IMR-90 (cell line): ENCODE data around the gene PTPN4. TPM values are rescaled to one million over a fixed set of nuclear protein-coding genes. Genes with fewer than 3 reads are reported as not detected.

ENCODE experiments used
- ATAC-seq: fragments of 200-7000 bp; cut with Tn5 transposase; 2 replicates; pipeline ENCODE4 v1.9.1; 2020; ENCODE audit warnings: low read depth, mild to moderate bottlenecking, moderate library complexity
- BruUV-seq: library from RNA; stranded (reverse); fragments of 400-500 nt; replicated peaks from 2 replicates; lab custom pipeline; 2021; lab: Mats Ljungman, UMichigan
- CTCF ChIA-PET: fragments of 300-600 bp; formaldehyde crosslinking; extraction: SDS; loops from one replicate; lab custom pipeline; 2021; ENCODE audit warnings: antibody characterized with exemption; lab: Yijun Ruan, JAX
- POLR2A ChIA-PET: fragments of 300-600 bp; sonication (Branson Sonifier 250); formaldehyde crosslinking; loops from one replicate; lab custom pipeline; 2022; ENCODE audit warnings: antibody characterized with exemption; ENCODE audit not compliant: unreplicated experiment; lab: Charles Lee
- DNase-seq: peaks from one replicate; pipeline ENCODE4 v3.0.0; 2013
- H2AFZ ChIP-seq: replicated peaks from 2 replicates; pipeline ENCODE3; 2013; ENCODE audit warnings: low read length, mild to moderate bottlenecking; ENCODE audit not compliant: poor library complexity
- H2AK5ac ChIP-seq: 2 replicates; pipeline ENCODE4 v1.6.1; 2013; ENCODE audit warnings: low read depth, low read length, inconsistent platforms
- H2AK9ac ChIP-seq: replicated peaks from 2 replicates; pipeline ENCODE3; 2013; ENCODE audit warnings: mild to moderate bottlenecking, low read depth, low read length, moderate library complexity; ENCODE audit not compliant: poor library complexity
- H2BK120ac ChIP-seq: 2 replicates; pipeline ENCODE4 v1.6.1; 2013; ENCODE audit warnings: low read depth, low read length, inconsistent platforms
- H2BK15ac ChIP-seq: 3 replicates; pipeline ENCODE4 v1.6.1; 2013; ENCODE audit warnings: low read depth, low read length, inconsistent platforms
- H2BK20ac ChIP-seq: 2 replicates; pipeline ENCODE4 v1.6.1; 2013; ENCODE audit warnings: low read depth, mild to moderate bottlenecking, inconsistent platforms, low read length, moderate library complexity
- H2BK5ac ChIP-seq: 2 replicates; pipeline ENCODE4 v1.6.1; 2013; ENCODE audit warnings: mild to moderate bottlenecking, low read depth, low read length, inconsistent platforms; ENCODE audit not compliant: poor library complexity, severe bottlenecking
- H3K14ac ChIP-seq: replicated peaks from 2 replicates; pipeline ENCODE4 v1.6.1; 2013; ENCODE audit warnings: low read depth, low read length, inconsistent platforms
- H3K18ac ChIP-seq: 2 replicates; pipeline ENCODE4 v1.6.1; 2013; ENCODE audit warnings: low read depth, low read length, control low read depth
- H3K23ac ChIP-seq: 2 replicates; pipeline ENCODE4 v1.6.1; 2013; ENCODE audit warnings: low read depth, low read length, inconsistent platforms
- H3K27ac ChIP-seq: 2 replicates; pipeline ENCODE4 v1.5.1; 2013; ENCODE audit warnings: mild to moderate bottlenecking, control low read depth, low read length; ENCODE audit not compliant: insufficient read depth
- H3K27me3 ChIP-seq: 2 replicates; pipeline ENCODE4 v1.6.1; 2013; ENCODE audit warnings: low read length; ENCODE audit not compliant: control insufficient read depth, insufficient read depth
- H3K36me3 ChIP-seq: 2 replicates; pipeline ENCODE4 v1.6.1; 2013; ENCODE audit warnings: low read length, mixed read lengths; ENCODE audit not compliant: control insufficient read depth, insufficient read depth
- H3K4ac ChIP-seq: 2 replicates; pipeline ENCODE4 v1.6.1; 2013; ENCODE audit warnings: low read depth, low read length, inconsistent platforms
- H3K4me1 ChIP-seq: 2 replicates; pipeline ENCODE4 v1.6.1; 2013; ENCODE audit warnings: low read length, mixed read lengths; ENCODE audit not compliant: control insufficient read depth, insufficient read depth
- H3K4me2 ChIP-seq: 2 replicates; pipeline ENCODE4 v1.6.1; 2013; ENCODE audit warnings: low read depth, mild to moderate bottlenecking, control low read depth, low read length, moderate library complexity
- H3K4me3 ChIP-seq: 2 replicates; pipeline ENCODE4 v1.5.1; 2013; ENCODE audit warnings: low read depth, mild to moderate bottlenecking, control low read depth, low read length, moderate library complexity; ENCODE audit not compliant: insufficient read depth
- H3K56ac ChIP-seq: 2 replicates; pipeline ENCODE4 v1.6.1; 2013; ENCODE audit warnings: low read length, inconsistent platforms; ENCODE audit not compliant: insufficient read depth; ENCODE audit errors: extremely low read depth
- H3K79me1 ChIP-seq, 2 experiments: 2 replicates each; pipeline ENCODE4 v1.6.1; 2013; ENCODE audit warnings: low read length in 2 of 2, inconsistent platforms in 1 of 2, low read depth in 1 of 2
- H3K9ac ChIP-seq: 2 replicates; pipeline ENCODE4 v1.6.1; 2013; ENCODE audit warnings: low read depth, low read length, control low read depth
- H3K9me1 ChIP-seq: 2 replicates; pipeline ENCODE4 v1.6.1; 2013; ENCODE audit warnings: low read length, inconsistent platforms; ENCODE audit not compliant: insufficient read depth
- H3K9me3 ChIP-seq: 2 replicates; pipeline ENCODE4 v1.6.1; 2013; ENCODE audit warnings: low read length; ENCODE audit not compliant: control insufficient read depth, insufficient read depth
- H4K20me1 ChIP-seq: 2 replicates; pipeline ENCODE4 v1.6.1; 2013; ENCODE audit warnings: low read length, inconsistent platforms; ENCODE audit not compliant: insufficient read depth
- H4K5ac ChIP-seq: 2 replicates; pipeline ENCODE4 v1.6.1; 2013; ENCODE audit warnings: mild to moderate bottlenecking, low read depth, low read length, control low read depth
- H4K8ac ChIP-seq, 2 experiments: 2 replicates each; pipeline ENCODE4 v1.6.1; 2013; ENCODE audit warnings: low read depth in 2 of 2, low read length in 2 of 2, control low read depth in 1 of 2, inconsistent platforms in 1 of 2
- H4K91ac ChIP-seq: 2 replicates; pipeline ENCODE4 v1.6.1; 2013; ENCODE audit warnings: low read depth, low read length, inconsistent platforms; ENCODE audit not compliant: insufficient read depth
- BHLHE40 ChIP-seq: fragments of 150-350 bp; IDR thresholded peaks from 2 replicates; pipeline ENCODE4 v1.6.1; 2016; ENCODE audit warnings: mild to moderate bottlenecking, low read depth, low read length
- CEBPB ChIP-seq: IDR thresholded peaks from 2 replicates; pipeline ENCODE4 v1.6.1; 2012; ENCODE audit warnings: low read depth, low read length, improper control_type of control experiment
- FOS ChIP-seq: fragments of 150-350 bp; IDR thresholded peaks from 2 replicates; pipeline ENCODE4 v1.6.1; 2016; ENCODE audit warnings: low read depth, low read length
- NFE2L2 ChIP-seq: fragments of 150-350 bp; IDR thresholded peaks from 2 replicates; pipeline ENCODE4 v1.6.1; 2016; ENCODE audit warnings: low read depth, mild to moderate bottlenecking, low read length
- POLR2A ChIP-seq: IDR thresholded peaks from 2 replicates; pipeline ENCODE4 v1.6.1; 2012; ENCODE audit warnings: mild to moderate bottlenecking, low read depth, low read length
- RFX5 ChIP-seq: IDR thresholded peaks from 2 replicates; pipeline ENCODE4 v1.8.0; 2012; ENCODE audit warnings: low read depth, mild to moderate bottlenecking, low read length, moderate library complexity
- WGBS, 2 experiments: methylation state at CpG; one replicate each; pipeline versions ENCODE4 v1.1.5 to v1.1.7; 2013; ENCODE audit warnings: missing lambda C conversion rate in 2 of 2; ENCODE audit not compliant: insufficient read length in 1 of 2; ENCODE audit errors: extremely low coverage in 2 of 2; 5-methylcytosine and 5-hydroxymethylcytosine counted together
- dilution Hi-C: fragments of 300-500 bp; cut with HindIII; formaldehyde crosslinking; loops from one replicate; pipeline ENCODE4 v1.14.3; 2018; ENCODE audit warnings: low sequenced_read_pairs; ENCODE audit not compliant: unreplicated experiment
- in situ Hi-C: fragments of 300-500 bp; cut with MboI; formaldehyde crosslinking; loops from 3 replicates; pipeline ENCODE4 v1.14.3; 2019; ENCODE audit warnings: low sequenced_read_pairs, inconsistent platforms, mixed read lengths
- intact Hi-C: fragments of 100-400 bp; cut with micrococcal nuclease; formaldehyde crosslinking; loops from 2 replicates; pipeline ENCODE4 v1.10.0; 2022
- polyA plus RNA-seq, 3 experiments: library from polyadenylated mRNA; depleted of rRNA; stranded (reverse); fragments of >200 nt; gene quantifications; 2 replicates each; pipeline ENCODE4 v1.2.3, GENCODE V29; 2012; ENCODE audit warnings: low replicate concordance in 1 of 3
- total RNA-seq: library from RNA; depleted of rRNA; stranded (reverse); fragments of >200 nt; gene quantifications from 2 replicates; pipeline ENCODE4 v1.2.3, GENCODE V29; 2012

The PTPN4 gene
- total and polyA plus RNA-seq, 2 of the 4 experiments (the other 2 are of a cell fraction) = 2.9 to 19.2 TPM

GRCh38 chr2:119941981-119942513 is 182.3 kb downstream of the PTPN4 start:
- Histone ChIP-seq H3K23ac (no peak overlapping the region), H3K56ac (no peak overlapping the region), H4K8ac (no peak overlapping the region), H3K9me3 (no peaks in the 10 kb centered on the region), H4K5ac (no peak overlapping the region), H2BK5ac (no peak overlapping the region), H3K9ac (no peak overlapping the region), H2AK5ac (no peak overlapping the region), H2AK9ac (no peak overlapping the region), H3K79me1 (no peaks in the 10 kb centered on the region), H3K27ac (no peak overlapping the region), H2BK15ac (no peak overlapping the region), H3K36me3 (no peaks in the 10 kb centered on the region), H3K4me3 (no peak overlapping the region), H3K9me1 (no peaks in the 10 kb centered on the region), H3K4me1 (no peaks in the 10 kb centered on the region), H4K91ac (no peak overlapping the region), H3K4ac (no peak overlapping the region), H2AFZ (no peak overlapping the region), H3K4me2 (no peak overlapping the region), H3K14ac (no peak overlapping the region), H2BK20ac (no peak overlapping the region), H4K20me1 (no peaks in the 10 kb centered on the region), H3K27me3 (no peaks in the 10 kb centered on the region), H3K18ac (no peak overlapping the region), H2BK120ac (no peak overlapping the region)
- BruUV-seq = no TSS peak
- in situ Hi-C loops (no loop called here), intact Hi-C loops (no loop called here), dilution Hi-C loops (no loop called here)
- no peak for DNase-seq
- TF ChIP-seq FOS = no peak
- no peak for TF ChIP-seq POLR2A
- no peak for TF ChIP-seq BHLHE40
- 0 out of 2 replicates have a peak, but pooled peaks have one; percentile 13 for TF ChIP-seq CEBPB
- TF ChIP-seq RFX5 = no peak
- TF ChIP-seq NFE2L2 = no peak
- ATAC-seq = no peak
- no CpG with 5 or more reads among the region's 3 CpGs for WGBS, 2 experiments
- ChIA-PET POLR2A (no interaction called here), CTCF (no interaction called here)
